Nephron (organoid): Measurements from ENCODE around the gene EPHA2.

Source experiments
- H3K27ac Mint-ChIP-seq, 3 experiments: 2 replicates each; pipeline ENCODE4 v1.8.0; 2020; ENCODE audit warnings: mixed read lengths in 3 of 3, mild to moderate bottlenecking in 2 of 3, moderate library complexity in 1 of 3
- H3K27me3 Mint-ChIP-seq: 2 replicates; pipeline ENCODE4 v1.8.0; 2021; ENCODE audit warnings: low read depth, mild to moderate bottlenecking, moderate library complexity, mixed read lengths
- H3K36me3 Mint-ChIP-seq: 2 replicates; pipeline ENCODE4 v1.8.0; 2020; ENCODE audit warnings: low read depth, mixed read lengths
- H3K4me1 Mint-ChIP-seq: 2 replicates; pipeline ENCODE4 v1.8.0; 2020; ENCODE audit warnings: mixed read lengths
- H3K4me3 Mint-ChIP-seq, 3 experiments: 2 replicates each; pipeline ENCODE4 v1.8.0; 2020; ENCODE audit warnings: mild to moderate bottlenecking in 3 of 3, mixed read lengths in 3 of 3, moderate library complexity in 2 of 3
- H3K9me3 Mint-ChIP-seq: 2 replicates; pipeline ENCODE4 v1.8.0; 2020; ENCODE audit warnings: mixed read lengths
- TF ChIP-seq, protein P1 (sequence below), 3 experiments: fragments of 200-600 bp; sonication (generic); IDR thresholded peaks; one replicate each; pipeline ENCODE4 v1.5.0; 2021; ENCODE audit warnings: antibody characterized with exemption in 3 of 3; ENCODE audit not compliant: unreplicated experiment in 3 of 3

The EPHA2 gene

DNA sequence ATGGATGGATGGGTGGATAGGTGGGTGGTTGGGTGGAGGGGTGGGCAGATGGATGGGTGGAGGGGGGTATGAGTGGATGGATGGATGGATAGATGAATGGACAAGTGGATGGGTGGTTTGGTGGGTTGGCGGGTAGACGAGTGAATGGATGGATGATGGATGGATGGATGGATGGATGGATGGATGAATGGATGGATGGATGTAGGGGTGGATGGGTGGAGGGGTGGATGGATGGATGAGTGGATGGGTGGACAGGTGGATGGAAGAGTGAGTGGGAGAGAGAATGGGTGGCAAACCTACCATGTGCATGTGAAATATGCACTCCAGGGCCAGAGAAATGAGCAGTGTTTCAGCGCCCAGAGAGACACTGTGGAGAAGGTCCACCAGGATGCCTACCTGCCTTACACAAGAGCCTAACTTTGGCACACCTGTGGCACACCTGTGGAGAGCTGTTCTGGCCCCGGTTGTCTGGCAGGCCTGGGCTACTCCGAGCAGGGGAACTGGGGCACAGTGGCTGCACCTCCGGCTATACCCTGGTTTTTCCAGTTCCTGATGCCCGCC is 12.8 kb downstream of the EPHA2 start:
- H3K36me3 Mint-ChIP-seq, result peaks cover 15% of the 10 kb centered on the region
- H3K9me3 Mint-ChIP-seq, result no peaks in the 10 kb centered on the region
- H3K27me3 Mint-ChIP-seq, result no peaks in the 10 kb centered on the region
- no peak overlapping the region for H3K4me3 Mint-ChIP-seq
- TF ChIP-seq, protein P1, sequence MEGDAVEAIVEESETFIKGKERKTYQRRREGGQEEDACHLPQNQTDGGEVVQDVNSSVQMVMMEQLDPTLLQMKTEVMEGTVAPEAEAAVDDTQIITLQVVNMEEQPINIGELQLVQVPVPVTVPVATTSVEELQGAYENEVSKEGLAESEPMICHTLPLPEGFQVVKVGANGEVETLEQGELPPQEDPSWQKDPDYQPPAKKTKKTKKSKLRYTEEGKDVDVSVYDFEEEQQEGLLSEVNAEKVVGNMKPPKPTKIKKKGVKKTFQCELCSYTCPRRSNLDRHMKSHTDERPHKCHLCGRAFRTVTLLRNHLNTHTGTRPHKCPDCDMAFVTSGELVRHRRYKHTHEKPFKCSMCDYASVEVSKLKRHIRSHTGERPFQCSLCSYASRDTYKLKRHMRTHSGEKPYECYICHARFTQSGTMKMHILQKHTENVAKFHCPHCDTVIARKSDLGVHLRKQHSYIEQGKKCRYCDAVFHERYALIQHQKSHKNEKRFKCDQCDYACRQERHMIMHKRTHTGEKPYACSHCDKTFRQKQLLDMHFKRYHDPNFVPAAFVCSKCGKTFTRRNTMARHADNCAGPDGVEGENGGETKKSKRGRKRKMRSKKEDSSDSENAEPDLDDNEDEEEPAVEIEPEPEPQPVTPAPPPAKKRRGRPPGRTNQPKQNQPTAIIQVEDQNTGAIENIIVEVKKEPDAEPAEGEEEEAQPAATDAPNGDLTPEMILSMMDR (IDR thresholded peaks at IDR 0.05; ENCODE audit: unreplicated experiment in 3 of 3), result no peak
- H3K4me1 Mint-ChIP-seq, result peaks cover 52% of the 10 kb centered on the region
- peak overlapping the region in 1 of 3 experiments; percentile 77 for H3K27ac Mint-ChIP-seq

DNA sequence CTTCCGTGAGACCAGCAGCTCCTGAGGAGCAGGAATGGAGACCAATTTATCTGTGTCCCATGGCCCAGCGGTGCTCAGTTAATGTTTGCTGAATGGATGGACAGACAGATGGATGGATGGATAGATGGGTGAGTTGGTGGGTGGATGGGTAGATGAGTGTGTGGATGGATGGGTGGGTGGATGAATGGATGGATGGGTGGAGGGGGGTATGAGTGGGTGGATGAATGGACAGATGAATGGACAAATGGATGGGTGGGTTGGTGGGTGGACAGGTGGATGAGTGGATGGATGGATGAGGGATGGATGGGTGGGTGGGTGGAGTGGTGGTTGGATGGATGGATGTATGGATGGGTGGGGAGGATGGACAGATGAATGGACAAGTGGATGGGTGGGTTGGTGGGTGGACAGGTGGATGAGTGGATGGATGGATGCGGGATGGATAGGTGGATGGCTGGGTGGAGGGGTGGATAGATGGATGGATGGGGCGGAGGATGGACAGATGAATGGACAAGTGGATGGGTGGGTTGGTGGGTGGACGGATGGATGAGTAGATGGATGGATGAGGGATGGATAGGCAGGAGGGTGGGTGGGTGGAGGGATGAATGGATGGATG is 13.4 kb downstream of the EPHA2 start:
- H3K9me3 Mint-ChIP-seq, result no peaks in the 10 kb centered on the region
- peaks cover 10% of the 10 kb centered on the region for H3K36me3 Mint-ChIP-seq
- H3K27me3 Mint-ChIP-seq, result no peaks in the 10 kb centered on the region
- H3K27ac Mint-ChIP-seq, result peak overlapping the region; percentile 48 to 94 (median 77)
- H3K4me1 Mint-ChIP-seq, result peaks cover 51% of the 10 kb centered on the region
- TF ChIP-seq, protein P1 (IDR thresholded peaks at IDR 0.05; ENCODE audit: unreplicated experiment in 3 of 3), result no peak
- peak overlapping the region in 1 of 3 experiments; percentile 23 for H3K4me3 Mint-ChIP-seq

DNA sequence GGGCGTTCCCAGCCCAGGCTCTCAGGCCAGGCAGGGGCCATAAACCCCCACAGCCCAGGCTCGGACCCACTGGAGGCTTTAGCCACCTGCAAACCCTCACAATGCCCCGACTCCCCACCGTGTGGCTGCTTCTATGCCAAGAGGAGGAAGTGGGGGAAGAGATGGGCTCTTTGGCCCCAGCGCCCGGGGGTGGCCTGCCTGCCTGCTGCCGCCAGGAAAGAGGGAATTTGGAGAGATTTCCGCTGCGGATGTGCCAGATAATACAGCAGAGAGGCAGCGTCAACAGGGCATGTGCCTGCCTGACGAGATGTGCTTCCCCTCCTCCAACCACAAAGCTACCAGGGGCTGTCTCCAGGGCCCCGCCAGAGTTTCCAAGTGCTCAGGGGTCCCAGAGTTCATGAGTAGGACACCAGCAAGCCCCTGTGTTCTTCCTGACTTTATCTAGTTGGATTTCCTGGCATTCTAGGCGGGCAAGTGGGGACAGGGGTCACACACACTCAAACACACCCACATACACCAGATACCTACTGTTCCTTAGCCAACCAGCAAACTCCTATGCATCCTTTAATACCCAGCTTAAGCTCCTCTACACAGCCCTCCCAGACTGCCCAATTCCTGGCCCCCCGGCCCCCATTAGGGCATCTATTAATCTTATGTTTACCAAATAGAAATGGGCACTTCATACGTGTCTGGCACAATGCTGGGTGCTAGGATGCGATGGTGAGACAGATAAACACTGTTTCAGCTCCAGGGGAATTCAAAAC is 14.1 kb downstream of the EPHA2 start:
- H3K4me3 Mint-ChIP-seq, result no peak overlapping the region
- TF ChIP-seq, protein P1 (IDR thresholded peaks at IDR 0.05; ENCODE audit: unreplicated experiment in 3 of 3), result no peak
- peak overlapping the region; percentile 83 to 94 (median 93) for H3K27ac Mint-ChIP-seq
- H3K27me3 Mint-ChIP-seq, result no peaks in the 10 kb centered on the region
- peaks cover 4% of the 10 kb centered on the region for H3K36me3 Mint-ChIP-seq
- H3K4me1 Mint-ChIP-seq, result peaks cover 43% of the 10 kb centered on the region
- no peaks in the 10 kb centered on the region for H3K9me3 Mint-ChIP-seq

DNA sequence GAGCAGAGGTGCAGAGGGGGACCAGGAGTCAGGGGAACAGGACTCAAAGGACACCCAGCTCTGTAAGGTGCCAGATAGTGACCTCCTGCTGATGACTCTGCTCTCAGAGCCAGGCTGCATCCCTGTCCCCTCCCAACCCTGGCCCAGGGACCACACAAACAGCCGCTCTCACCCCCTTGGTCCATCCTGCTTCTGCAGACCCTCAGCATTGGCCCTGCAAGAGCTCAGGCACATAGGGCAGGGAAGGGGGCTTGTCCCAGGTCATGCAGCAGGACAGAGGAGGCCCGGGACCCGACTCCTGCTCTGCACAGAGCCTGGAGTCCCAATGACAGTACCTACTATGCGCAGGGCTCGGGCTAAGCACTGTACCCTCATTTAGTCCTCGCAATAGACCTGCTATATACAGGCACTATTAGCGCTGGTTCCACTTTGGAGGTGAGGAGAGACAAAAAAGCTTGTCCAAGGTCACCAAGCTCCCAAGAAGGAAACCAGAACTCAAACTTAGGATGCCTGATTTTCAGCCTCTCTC is 15.7 kb downstream of the EPHA2 start:
- H3K36me3 Mint-ChIP-seq, result peaks cover 11% of the 10 kb centered on the region
- H3K27ac Mint-ChIP-seq, result peak overlapping the region in 2 of 3 experiments; percentile 65 to 86
- no peaks in the 10 kb centered on the region for H3K27me3 Mint-ChIP-seq
- no peak overlapping the region for H3K4me3 Mint-ChIP-seq
- no peaks in the 10 kb centered on the region for H3K9me3 Mint-ChIP-seq
- TF ChIP-seq, protein P1 (IDR thresholded peaks at IDR 0.05; ENCODE audit: unreplicated experiment in 3 of 3), result no peak
- H3K4me1 Mint-ChIP-seq, result peaks cover 31% of the 10 kb centered on the region

DNA sequence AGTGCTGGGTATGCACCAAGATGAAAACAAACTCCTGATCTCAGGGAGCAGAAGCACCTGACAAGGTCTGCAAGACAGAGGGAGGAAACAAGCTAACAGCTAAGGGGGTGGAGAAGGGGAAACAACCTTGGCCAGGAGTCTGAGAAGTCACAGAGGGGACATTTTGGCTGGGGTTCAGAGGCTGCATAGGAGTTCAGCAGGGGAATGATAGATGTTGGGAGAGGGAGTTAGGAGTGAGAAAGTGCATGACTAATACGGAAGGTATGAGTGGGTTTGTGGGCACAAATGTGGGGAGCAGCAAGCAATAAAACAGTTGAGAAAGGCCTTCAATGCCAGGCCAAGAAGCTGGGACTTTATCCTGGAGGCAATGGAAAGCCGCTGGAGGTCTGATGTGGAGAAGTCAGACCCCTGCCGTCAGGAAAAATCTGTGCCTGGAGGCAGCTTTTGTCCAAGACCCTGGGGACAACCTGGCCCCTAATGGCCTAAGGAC is 16.4 kb downstream of the EPHA2 start:
- H3K4me3 Mint-ChIP-seq, result peak overlapping the region in 1 of 3 experiments; percentile 2
- TF ChIP-seq, protein P1 (IDR thresholded peaks at IDR 0.05; ENCODE audit: unreplicated experiment in 3 of 3), result no peak
- H3K36me3 Mint-ChIP-seq, result peaks cover 15% of the 10 kb centered on the region

More for the DNA sequence above, 16.4 kb downstream of the EPHA2 start:
- H3K4me1 Mint-ChIP-seq, result peaks cover 27% of the 10 kb centered on the region
- H3K9me3 Mint-ChIP-seq, result no peaks in the 10 kb centered on the region
- H3K27me3 Mint-ChIP-seq, result no peaks in the 10 kb centered on the region
- H3K27ac Mint-ChIP-seq, result peak overlapping the region; percentile 65 to 86 (median 76)
